Spleen (tissue), 7 donors: ENCODE measurements around the gene DNASE2.

ENCODE experiments used
- POLR2A ChIP-seq, 3 donors: fragments of 450-650 bp; IDR thresholded peaks; one replicate each; pipeline ENCODE4 v1.5.1; 2017; ENCODE audit warnings: antibody characterized with exemption in 3 of 3, mild to moderate bottlenecking in 1 of 3
- TF ChIP-seq, protein P1 (sequence below), 11 experiments: fragments of 200-600 bp in 7 of 11; fragments of 450-650 bp in 4 of 11; sonication (generic) in 4 of 11; IDR thresholded peaks in 8 of 11; conservative IDR thresholded peaks in 3 of 11; 1 replicate in 7 of 11; 2 replicates in 4 of 11; pipeline versions ENCODE4 v1.4.0 to v1.8.0; 2016 to 2021; ENCODE audit warnings: antibody characterized with exemption in 11 of 11, inconsistent platforms in 4 of 11, mild to moderate bottlenecking in 1 of 11
- donor health status: DM: no; HTN: no; CAD: no; lungs with moderate emphysema.
- donor health status: DM: no; HTN: no; CAD: no.
- donor health status: DM: no; HTN: no; CAD: no.

- TF ChIP-seq, protein P1, sequence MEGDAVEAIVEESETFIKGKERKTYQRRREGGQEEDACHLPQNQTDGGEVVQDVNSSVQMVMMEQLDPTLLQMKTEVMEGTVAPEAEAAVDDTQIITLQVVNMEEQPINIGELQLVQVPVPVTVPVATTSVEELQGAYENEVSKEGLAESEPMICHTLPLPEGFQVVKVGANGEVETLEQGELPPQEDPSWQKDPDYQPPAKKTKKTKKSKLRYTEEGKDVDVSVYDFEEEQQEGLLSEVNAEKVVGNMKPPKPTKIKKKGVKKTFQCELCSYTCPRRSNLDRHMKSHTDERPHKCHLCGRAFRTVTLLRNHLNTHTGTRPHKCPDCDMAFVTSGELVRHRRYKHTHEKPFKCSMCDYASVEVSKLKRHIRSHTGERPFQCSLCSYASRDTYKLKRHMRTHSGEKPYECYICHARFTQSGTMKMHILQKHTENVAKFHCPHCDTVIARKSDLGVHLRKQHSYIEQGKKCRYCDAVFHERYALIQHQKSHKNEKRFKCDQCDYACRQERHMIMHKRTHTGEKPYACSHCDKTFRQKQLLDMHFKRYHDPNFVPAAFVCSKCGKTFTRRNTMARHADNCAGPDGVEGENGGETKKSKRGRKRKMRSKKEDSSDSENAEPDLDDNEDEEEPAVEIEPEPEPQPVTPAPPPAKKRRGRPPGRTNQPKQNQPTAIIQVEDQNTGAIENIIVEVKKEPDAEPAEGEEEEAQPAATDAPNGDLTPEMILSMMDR (IDR thresholded peaks at IDR 0.05 in 8 of 11, conservative IDR thresholded peaks at IDR 0.05 in 3 of 11), result no peak
- TF ChIP-seq POLR2A (IDR thresholded peaks at IDR 0.05), result no peak
Measured at GRCh38 chr19:12864721-12865715, 16.2 kb downstream of the DNASE2 start.
